ENCODE results near the gene MAP3K5.

The MAP3K5 gene

GRCh38 chr6:136701045-136701444 lies 91.2 kb downstream of the MAP3K5 start:
- H3K27me3 ChIP-seq (ENCODE audit: insufficient read depth, low read length) = no peaks in the 10 kb centered on the region
- no peaks in the 10 kb centered on the region for H3K9me2 ChIP-seq (ENCODE audit: low read depth, low read length)
- no peak overlapping the region for H3K4me2 ChIP-seq (ENCODE audit: low read length)
- H3K9me3 ChIP-seq (ENCODE audit: low read length) = no peaks in the 10 kb centered on the region
- no peak overlapping the region for H2AFZ ChIP-seq (ENCODE audit: low read length)
- H3F3A ChIP-seq (ENCODE audit: insufficient read depth, low read length) = no peaks in the 10 kb centered on the region
- H3K36me3 ChIP-seq (ENCODE audit: insufficient read depth, low read length) = peaks cover 11% of the 10 kb centered on the region; the same call in 1 of the 2 replicates
- no peak overlapping the region for H3K27ac ChIP-seq (ENCODE audit: low read depth, low read length, poor library complexity, severe bottlenecking)
- no peak for TF ChIP-seq EZH2 (IDR thresholded peaks at IDR 0.05; ENCODE audit: borderline replicate concordance, low read length)
- TF ChIP-seq, protein P1, sequence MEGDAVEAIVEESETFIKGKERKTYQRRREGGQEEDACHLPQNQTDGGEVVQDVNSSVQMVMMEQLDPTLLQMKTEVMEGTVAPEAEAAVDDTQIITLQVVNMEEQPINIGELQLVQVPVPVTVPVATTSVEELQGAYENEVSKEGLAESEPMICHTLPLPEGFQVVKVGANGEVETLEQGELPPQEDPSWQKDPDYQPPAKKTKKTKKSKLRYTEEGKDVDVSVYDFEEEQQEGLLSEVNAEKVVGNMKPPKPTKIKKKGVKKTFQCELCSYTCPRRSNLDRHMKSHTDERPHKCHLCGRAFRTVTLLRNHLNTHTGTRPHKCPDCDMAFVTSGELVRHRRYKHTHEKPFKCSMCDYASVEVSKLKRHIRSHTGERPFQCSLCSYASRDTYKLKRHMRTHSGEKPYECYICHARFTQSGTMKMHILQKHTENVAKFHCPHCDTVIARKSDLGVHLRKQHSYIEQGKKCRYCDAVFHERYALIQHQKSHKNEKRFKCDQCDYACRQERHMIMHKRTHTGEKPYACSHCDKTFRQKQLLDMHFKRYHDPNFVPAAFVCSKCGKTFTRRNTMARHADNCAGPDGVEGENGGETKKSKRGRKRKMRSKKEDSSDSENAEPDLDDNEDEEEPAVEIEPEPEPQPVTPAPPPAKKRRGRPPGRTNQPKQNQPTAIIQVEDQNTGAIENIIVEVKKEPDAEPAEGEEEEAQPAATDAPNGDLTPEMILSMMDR (IDR thresholded peaks at IDR 0.05; ENCODE audit: low read length) = no peak
- H4K20me1 ChIP-seq (ENCODE audit: insufficient read depth, low read length) = no peaks in the 10 kb centered on the region
- no peaks in the 10 kb centered on the region for H3K4me1 ChIP-seq (ENCODE audit: insufficient read depth, low read length, severe bottlenecking)
- no peaks in the 10 kb centered on the region for H3K79me2 ChIP-seq (ENCODE audit: insufficient read depth, low read length)
- H3K4me3 ChIP-seq (ENCODE audit: low read depth, low read length, poor library complexity, severe bottlenecking) = no peak overlapping the region
- H3K9ac ChIP-seq (ENCODE audit: low read length) = no peak overlapping the region

- TF ChIP-seq, protein P1 (IDR thresholded peaks at IDR 0.05; ENCODE audit: low read length) = no peak
- TF ChIP-seq EZH2 (IDR thresholded peaks at IDR 0.05; ENCODE audit: borderline replicate concordance, low read length) = no peak
- H3F3A ChIP-seq (ENCODE audit: insufficient read depth, low read length) = no peaks in the 10 kb centered on the region
These were observed 92.9 kb downstream of the MAP3K5 start for GRCh38 chr6:136699358-136699757.

GRCh38 chr6:136696783-136697364 lies 95.4 kb downstream of the MAP3K5 start:
- H3K9ac ChIP-seq (ENCODE audit: low read length) = no peak overlapping the region
- H3K4me1 ChIP-seq (ENCODE audit: insufficient read depth, low read length, severe bottlenecking) = no peaks in the 10 kb centered on the region
- H3K27ac ChIP-seq (ENCODE audit: low read depth, low read length, poor library complexity, severe bottlenecking) = no peak overlapping the region
- H3K36me3 ChIP-seq (ENCODE audit: insufficient read depth, low read length) = peaks cover 24% of the 10 kb centered on the region; the same call in 1 of the 2 replicates
- no peak overlapping the region for H3K4me2 ChIP-seq (ENCODE audit: low read length)
- no peak overlapping the region for H2AFZ ChIP-seq (ENCODE audit: low read length)
- H3K9me2 ChIP-seq (ENCODE audit: low read depth, low read length) = no peaks in the 10 kb centered on the region
- no peaks in the 10 kb centered on the region for H3K79me2 ChIP-seq (ENCODE audit: insufficient read depth, low read length)
- no peak for TF ChIP-seq EZH2 (IDR thresholded peaks at IDR 0.05; ENCODE audit: borderline replicate concordance, low read length)
- TF ChIP-seq, protein P1 (IDR thresholded peaks at IDR 0.05; ENCODE audit: low read length) = no peak
- no peaks in the 10 kb centered on the region for H3F3A ChIP-seq (ENCODE audit: insufficient read depth, low read length)
- no peaks in the 10 kb centered on the region for H3K9me3 ChIP-seq (ENCODE audit: low read length)
- no peak overlapping the region for H3K4me3 ChIP-seq (ENCODE audit: low read depth, low read length, poor library complexity, severe bottlenecking)
- no peaks in the 10 kb centered on the region for H4K20me1 ChIP-seq (ENCODE audit: insufficient read depth, low read length)
- H3K27me3 ChIP-seq (ENCODE audit: insufficient read depth, low read length) = no peaks in the 10 kb centered on the region

More at GRCh38 chr6:136699358-136699757, 92.9 kb downstream of the MAP3K5 start:
- Histone ChIP-seq H3K4me1 (ENCODE audit: insufficient read depth, low read length, severe bottlenecking) (no peaks in the 10 kb centered on the region), H3K27ac (ENCODE audit: low read depth, low read length, poor library complexity, severe bottlenecking) (no peak overlapping the region), H2AFZ (ENCODE audit: low read length) (no peak overlapping the region), H3K4me2 (ENCODE audit: low read length) (no peak overlapping the region), H3K9ac (ENCODE audit: low read length) (no peak overlapping the region), H3K4me3 (ENCODE audit: low read depth, low read length, poor library complexity, severe bottlenecking) (no peak overlapping the region), H3K9me3 (ENCODE audit: low read length) (no peaks in the 10 kb centered on the region), H3K36me3 (ENCODE audit: insufficient read depth, low read length) (peaks cover 19% of the 10 kb centered on the region; the same call in 1 of the 2 replicates), H3K79me2 (ENCODE audit: insufficient read depth, low read length) (no peaks in the 10 kb centered on the region), H3K27me3 (ENCODE audit: insufficient read depth, low read length) (no peaks in the 10 kb centered on the region), H3K9me2 (ENCODE audit: low read depth, low read length) (no peaks in the 10 kb centered on the region), H4K20me1 (ENCODE audit: insufficient read depth, low read length) (no peaks in the 10 kb centered on the region)

Data from OCI-LY1 (cell line).